Smooth muscle cell (in vitro differentiated cells): ENCODE measurements around the gene RAB40AL. TPM values are rescaled to one million over a fixed set of nuclear protein-coding genes. Genes with fewer than 3 reads are reported as not detected.
A peak's percentile ranks its signal among the peaks of the same experiment; 100 is the strongest.
"Not testable (repeated sequence)": the region's sequence is repeated elsewhere in the genome, so short reads cannot be mapped to it uniquely, and the experiment has no call there.

Experiments used
- DNase-seq: peaks from one replicate; lab custom pipeline; 2025; ENCODE audit not compliant: unreplicated experiment; lab: John Stamatoyannopoulos, UW
- H2AFZ ChIP-seq: fragments of 200-600 bp; sonication (generic); 2 replicates; pipeline ENCODE4 v1.6.0; 2016; ENCODE audit warnings: antibody characterized with exemption, low read depth, mild to moderate bottlenecking
- H3F3A ChIP-seq: fragments of 200-600 bp; sonication (generic); 2 replicates; pipeline ENCODE4 v1.6.0; 2017; ENCODE audit warnings: antibody characterized with exemption, low read depth
- H3K27ac ChIP-seq: fragments of 200-600 bp; sonication (generic); 2 replicates; pipeline ENCODE4 v1.5.1; 2016; ENCODE audit warnings: low read depth, mild to moderate bottlenecking
- H3K27me3 ChIP-seq: fragments of 200-600 bp; sonication (generic); 2 replicates; pipeline ENCODE4 v1.6.1; 2016; ENCODE audit warnings: low read depth, mild to moderate bottlenecking
- H3K36me3 ChIP-seq: fragments of 200-600 bp; sonication (generic); 2 replicates; pipeline ENCODE4 v1.5.1; 2016; ENCODE audit warnings: low read depth
- H3K4me1 ChIP-seq: fragments of 200-600 bp; sonication (generic); 2 replicates; pipeline ENCODE4 v1.5.1; 2016; ENCODE audit warnings: low read depth
- H3K4me2 ChIP-seq: fragments of 200-600 bp; sonication (generic); 2 replicates; pipeline ENCODE4 v1.6.0; 2016; ENCODE audit warnings: mild to moderate bottlenecking
- H3K4me3 ChIP-seq: fragments of 200-600 bp; sonication (generic); 2 replicates; pipeline ENCODE4 v1.5.1; 2016; ENCODE audit warnings: mild to moderate bottlenecking
- H3K79me2 ChIP-seq: fragments of 200-600 bp; sonication (generic); 2 replicates; pipeline ENCODE4 v1.6.0; 2016; ENCODE audit warnings: low read depth, mild to moderate bottlenecking
- H3K9ac ChIP-seq: fragments of 200-600 bp; sonication (generic); 2 replicates; pipeline ENCODE4 v1.6.0; 2016; ENCODE audit warnings: low read depth
- H3K9me3 ChIP-seq: fragments of 200-600 bp; sonication (generic); replicated peaks from 2 replicates; pipeline ENCODE4 v1.5.1; 2016; ENCODE audit warnings: low read depth
- H4K20me1 ChIP-seq: fragments of 200-600 bp; sonication (generic); 2 replicates; pipeline ENCODE4 v1.6.0; 2016; ENCODE audit warnings: low read depth
- CTCF ChIP-seq: fragments of 200-600 bp; sonication (generic); IDR thresholded peaks from 2 replicates; pipeline ENCODE4 v1.5.1; 2017; ENCODE audit warnings: borderline replicate concordance, mild to moderate bottlenecking, antibody characterized with exemption; ENCODE audit not compliant: insufficient read depth, poor library complexity, severe bottlenecking
- WGBS: methylation state at CpG from one replicate; pipeline ENCODE4 v1.1.7; 2016; ENCODE audit warnings: low lambda C conversion rate; 5-methylcytosine and 5-hydroxymethylcytosine counted together
- polyA plus RNA-seq: library from polyadenylated mRNA; unstranded; fragments of >200 nt; fragmentation: Nextera tagmentation; extraction: Ambion mirVana; gene quantifications from 2 replicates; pipeline ENCODE4 v1.2.1, GENCODE V29; 2016
- total RNA-seq: library from RNA; depleted of rRNA; stranded (reverse); fragments of >200 nt; gene quantifications from 2 replicates; pipeline ENCODE4 v1.2.3, GENCODE V29; 2014

The RAB40AL gene
- 0.27 TPM in 1 of 2 replicates, not detected in the other for total RNA-seq
- polyA plus RNA-seq: 0.27 TPM in 1 of 2 replicates, not detected in the other

GRCh38 chrX:102936972-102937371 is at the start of gene RAB40AL:
RAB40AL (plus strand) TSS chrX:102937272; CDS start chrX:102937319, 47 bp downstream.
- not testable (repeated sequence) for DNase-seq, H2AFZ ChIP-seq, H3F3A ChIP-seq, H3K9ac ChIP-seq, H4K20me1 ChIP-seq, H3K27ac ChIP-seq, H3K4me3 ChIP-seq, H3K36me3 ChIP-seq, H3K27me3 ChIP-seq, H3K4me2 ChIP-seq, H3K79me2 ChIP-seq, H3K4me1 ChIP-seq, H3K9me3 ChIP-seq
- WGBS: 92% methylated on average over 15 of the region's 15 CpGs

- Histone ChIP-seq H4K20me1 (no peaks in the 10 kb centered on the region), H3K36me3 (no peaks in the 10 kb centered on the region), H3K4me3 (no peak overlapping the region), H3K9ac (no peak overlapping the region), H3K79me2 (no peaks in the 10 kb centered on the region), H3K27me3 (no peaks in the 10 kb centered on the region), H3K9me3 (no peaks in the 10 kb centered on the region), H3K27ac (no peak overlapping the region), H3K4me1 (no peaks in the 10 kb centered on the region), H3F3A (no peaks in the 10 kb centered on the region), H3K4me2 (no peak overlapping the region), H2AFZ (no peak overlapping the region)
- WGBS: 60% methylated on average over 2 of the region's 3 CpGs
- TF ChIP-seq CTCF: no peak
- DNase-seq: no peak
These were observed 49.4 kb upstream of the RAB40AL start for GRCh38 chrX:102887687-102888086.

DNA sequence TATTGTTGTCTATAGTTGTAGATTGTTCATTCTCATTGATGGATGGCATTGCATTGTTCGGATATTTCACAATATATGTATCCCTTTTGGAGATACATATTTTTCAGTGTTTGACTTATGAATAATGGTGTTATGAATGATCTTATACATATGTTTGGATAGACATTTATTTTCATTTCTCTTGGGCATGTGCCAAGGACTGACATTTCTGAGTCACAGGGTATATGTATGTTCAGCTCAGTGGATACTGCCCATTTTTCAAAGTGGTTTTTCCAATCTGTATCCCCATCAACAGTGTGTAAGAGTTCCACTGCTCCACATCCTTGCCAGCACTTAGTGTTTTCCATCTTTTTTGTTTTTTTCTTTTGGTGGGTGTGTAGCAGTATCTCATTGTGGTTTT is 45.0 kb upstream of the RAB40AL start:
- no peak overlapping the region for H3K27ac ChIP-seq
- H3K27me3 ChIP-seq: no peaks in the 10 kb centered on the region
- no peak for TF ChIP-seq CTCF
- no peak overlapping the region for H3K4me2 ChIP-seq
- no peak for DNase-seq
- H3F3A ChIP-seq: no peaks in the 10 kb centered on the region
- no peak overlapping the region for H3K9ac ChIP-seq
- WGBS: 79% methylated on average over 1 of the region's 1 CpG
- no peaks in the 10 kb centered on the region for H3K9me3 ChIP-seq
- H2AFZ ChIP-seq: no peak overlapping the region
- no peaks in the 10 kb centered on the region for H3K36me3 ChIP-seq
- H3K4me1 ChIP-seq: no peaks in the 10 kb centered on the region
- no peaks in the 10 kb centered on the region for H3K79me2 ChIP-seq
- no peak overlapping the region for H3K4me3 ChIP-seq
- no peaks in the 10 kb centered on the region for H4K20me1 ChIP-seq

DNA sequence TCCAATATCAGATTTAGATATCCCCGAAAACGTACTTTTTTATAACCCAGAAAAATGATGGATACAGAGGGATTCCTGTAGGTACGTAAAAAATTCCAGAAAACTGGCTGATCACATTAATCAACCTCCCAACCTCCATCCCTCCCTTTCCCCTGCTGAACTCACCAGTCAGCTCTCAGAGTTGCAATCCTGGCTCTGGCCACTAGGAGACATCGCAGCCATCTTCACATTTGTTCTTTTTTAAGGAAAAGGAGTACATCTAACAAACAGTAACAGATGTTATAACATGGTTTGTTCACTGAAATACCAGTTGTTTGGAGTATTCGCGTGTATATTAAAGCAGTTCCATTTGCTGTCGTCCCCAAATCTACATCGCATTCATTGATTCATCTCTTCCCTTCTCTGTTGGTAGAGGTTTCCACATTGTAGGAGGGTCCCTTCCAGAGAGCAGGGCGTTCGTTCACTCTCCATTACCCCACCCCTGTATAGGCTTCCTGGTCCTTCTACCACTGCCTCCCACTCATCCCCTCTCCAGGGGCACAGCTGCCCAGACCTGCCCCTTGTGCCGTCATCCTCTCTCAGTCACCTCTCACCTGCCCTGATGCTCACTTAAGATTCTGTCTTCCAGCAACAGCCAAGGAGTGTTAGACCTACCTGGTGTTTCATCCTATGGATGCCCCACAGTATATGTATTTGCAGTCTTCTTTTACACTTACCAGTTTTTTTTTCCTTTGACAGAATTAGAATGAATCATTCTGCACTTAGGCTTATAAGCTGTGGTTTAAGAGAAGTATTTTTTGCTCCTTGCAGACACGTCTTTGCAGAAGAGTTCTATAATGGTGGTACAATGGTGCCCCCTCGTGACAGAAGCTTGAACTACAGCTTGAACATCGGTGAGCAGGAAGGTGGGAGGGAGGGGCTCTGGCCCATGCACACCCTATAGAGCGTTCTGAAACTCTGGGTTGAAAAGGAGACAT is 36.8 kb upstream of the RAB40AL start:
- H3K4me3 ChIP-seq: no peak overlapping the region
- no peaks in the 10 kb centered on the region for H3F3A ChIP-seq
- peak; percentile 64 for TF ChIP-seq CTCF
- H3K4me1 ChIP-seq: no peaks in the 10 kb centered on the region
- H3K9me3 ChIP-seq: no peaks in the 10 kb centered on the region
- H3K79me2 ChIP-seq: no peaks in the 10 kb centered on the region
- H2AFZ ChIP-seq: no peak overlapping the region
- peak; percentile 9 for DNase-seq
- no peak overlapping the region for H3K9ac ChIP-seq
- peak overlapping the region; percentile 57 for H3K4me2 ChIP-seq
- 50% methylated on average over 15 of the region's 15 CpGs for WGBS
- no peaks in the 10 kb centered on the region for H3K36me3 ChIP-seq
- H3K27ac ChIP-seq: no peak overlapping the region
- no peaks in the 10 kb centered on the region for H4K20me1 ChIP-seq
- no peaks in the 10 kb centered on the region for H3K27me3 ChIP-seq
